Neural crest cell (in vitro differentiated cells): ENCODE results near the gene LMTK3. TPM values are rescaled to one million over a fixed set of nuclear protein-coding genes. Genes with fewer than 3 reads are reported as not detected.
"Not testable (repeated sequence)": the region's sequence is repeated elsewhere in the genome, so short reads cannot be mapped to it uniquely, and the experiment has no call there.

ENCODE experiments used
- DNase-seq: peaks from one replicate; pipeline ENCODE4 v3.0.0; 2021; ENCODE audit warnings: low read depth, mixed read lengths, low spot score
- H3K27ac Mint-ChIP-seq: one replicate; pipeline ENCODE4 v1.8.0; 2021; ENCODE audit warnings: mild to moderate bottlenecking, mixed read lengths; ENCODE audit not compliant: unreplicated experiment
- H3K27me3 Mint-ChIP-seq: 2 replicates; pipeline ENCODE4 v1.8.0; 2021; ENCODE audit warnings: low read depth, mild to moderate bottlenecking, mixed read lengths
- H3K36me3 Mint-ChIP-seq: 2 replicates; pipeline ENCODE4 v1.8.0; 2021; ENCODE audit warnings: low read depth, mild to moderate bottlenecking, mixed read lengths
- H3K4me1 Mint-ChIP-seq: 2 replicates; pipeline ENCODE4 v1.8.0; 2021; ENCODE audit warnings: mixed read lengths
- H3K4me3 Mint-ChIP-seq: one replicate; pipeline ENCODE4 v1.8.0; 2021; ENCODE audit warnings: mild to moderate bottlenecking, mixed read lengths
- H3K9me3 Mint-ChIP-seq: 2 replicates; pipeline ENCODE4 v1.8.0; 2021; ENCODE audit warnings: mixed read lengths
- total RNA-seq: library from RNA; stranded (reverse); gene quantifications from 2 replicates; pipeline ENCODE4 v1.2.1, GENCODE V29; 2021
- TF ChIP-seq, protein P1 (sequence below): fragments of 200-600 bp; sonication (generic); conservative IDR thresholded peaks from 2 replicates; pipeline ENCODE4 v1.5.0; 2021; ENCODE audit warnings: antibody characterized with exemption, mild to moderate bottlenecking

Gene LMTK3
- total RNA-seq, 1 donor from 2014 or later: 3.1 TPM

DNA sequence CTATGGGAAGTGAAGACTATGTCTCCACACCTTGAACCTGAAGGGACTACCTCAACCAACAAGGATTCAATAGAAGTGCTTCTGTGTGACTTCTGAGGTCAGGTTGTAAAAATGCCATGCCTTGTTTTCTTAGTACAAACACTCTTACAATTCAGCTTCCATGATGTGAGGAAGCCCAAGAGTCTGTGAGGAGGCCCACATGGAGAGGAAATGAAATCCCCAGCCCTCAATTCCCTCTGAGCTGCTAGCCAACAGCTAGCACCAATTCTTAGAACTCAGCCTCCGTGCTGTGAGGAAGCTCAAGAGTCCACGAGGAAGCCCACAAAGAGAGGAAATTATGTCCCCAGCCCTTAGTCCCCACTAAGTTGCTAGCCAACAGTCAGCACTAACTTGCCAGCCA, 12.6 kb upstream of the LMTK3 start:
- peaks cover 6% of the 10 kb centered on the region for H3K9me3 Mint-ChIP-seq
- peaks cover 5% of the 10 kb centered on the region for H3K27me3 Mint-ChIP-seq
- no peak for DNase-seq
- no peak overlapping the region for H3K27ac Mint-ChIP-seq
- H3K36me3 Mint-ChIP-seq: no peaks in the 10 kb centered on the region
- H3K4me3 Mint-ChIP-seq: no peak overlapping the region
- TF ChIP-seq, protein P1, sequence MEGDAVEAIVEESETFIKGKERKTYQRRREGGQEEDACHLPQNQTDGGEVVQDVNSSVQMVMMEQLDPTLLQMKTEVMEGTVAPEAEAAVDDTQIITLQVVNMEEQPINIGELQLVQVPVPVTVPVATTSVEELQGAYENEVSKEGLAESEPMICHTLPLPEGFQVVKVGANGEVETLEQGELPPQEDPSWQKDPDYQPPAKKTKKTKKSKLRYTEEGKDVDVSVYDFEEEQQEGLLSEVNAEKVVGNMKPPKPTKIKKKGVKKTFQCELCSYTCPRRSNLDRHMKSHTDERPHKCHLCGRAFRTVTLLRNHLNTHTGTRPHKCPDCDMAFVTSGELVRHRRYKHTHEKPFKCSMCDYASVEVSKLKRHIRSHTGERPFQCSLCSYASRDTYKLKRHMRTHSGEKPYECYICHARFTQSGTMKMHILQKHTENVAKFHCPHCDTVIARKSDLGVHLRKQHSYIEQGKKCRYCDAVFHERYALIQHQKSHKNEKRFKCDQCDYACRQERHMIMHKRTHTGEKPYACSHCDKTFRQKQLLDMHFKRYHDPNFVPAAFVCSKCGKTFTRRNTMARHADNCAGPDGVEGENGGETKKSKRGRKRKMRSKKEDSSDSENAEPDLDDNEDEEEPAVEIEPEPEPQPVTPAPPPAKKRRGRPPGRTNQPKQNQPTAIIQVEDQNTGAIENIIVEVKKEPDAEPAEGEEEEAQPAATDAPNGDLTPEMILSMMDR: no peak
- no peaks in the 10 kb centered on the region for H3K4me1 Mint-ChIP-seq

DNA sequence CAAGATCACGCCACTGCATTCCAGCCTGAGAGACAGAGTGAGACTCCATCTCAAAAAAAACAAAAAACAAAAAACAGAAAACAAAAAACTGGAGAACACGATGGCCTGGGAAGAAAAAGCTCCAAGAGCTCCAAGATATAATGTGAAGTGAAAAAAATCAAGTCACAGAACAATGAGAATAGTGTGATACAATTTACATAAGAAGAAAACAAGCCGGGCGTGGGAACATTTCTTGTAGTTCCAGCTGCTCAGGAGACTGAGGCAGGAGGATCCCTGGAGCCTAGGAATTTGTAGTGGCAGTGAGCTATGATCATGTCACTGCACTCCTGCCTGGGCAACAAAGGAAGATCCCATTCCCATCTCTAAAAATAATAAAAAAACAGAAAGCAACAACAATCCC, 8.5 kb upstream of the LMTK3 start:
- no peak overlapping the region for H3K27ac Mint-ChIP-seq
- no peaks in the 10 kb centered on the region for H3K9me3 Mint-ChIP-seq
- peaks cover 7% of the 10 kb centered on the region for H3K27me3 Mint-ChIP-seq
- no peak for DNase-seq
- H3K36me3 Mint-ChIP-seq: no peaks in the 10 kb centered on the region
- no peaks in the 10 kb centered on the region for H3K4me1 Mint-ChIP-seq
- H3K4me3 Mint-ChIP-seq: no peak overlapping the region
- TF ChIP-seq, protein P1: no peak

- not testable (repeated sequence) for H3K36me3 Mint-ChIP-seq, DNase-seq, H3K27ac Mint-ChIP-seq, H3K4me3 Mint-ChIP-seq, H3K4me1 Mint-ChIP-seq, H3K9me3 Mint-ChIP-seq, H3K27me3 Mint-ChIP-seq
Measured at GRCh38 chr19:48519426-48519825, 7.8 kb upstream of the LMTK3 start.

DNA sequence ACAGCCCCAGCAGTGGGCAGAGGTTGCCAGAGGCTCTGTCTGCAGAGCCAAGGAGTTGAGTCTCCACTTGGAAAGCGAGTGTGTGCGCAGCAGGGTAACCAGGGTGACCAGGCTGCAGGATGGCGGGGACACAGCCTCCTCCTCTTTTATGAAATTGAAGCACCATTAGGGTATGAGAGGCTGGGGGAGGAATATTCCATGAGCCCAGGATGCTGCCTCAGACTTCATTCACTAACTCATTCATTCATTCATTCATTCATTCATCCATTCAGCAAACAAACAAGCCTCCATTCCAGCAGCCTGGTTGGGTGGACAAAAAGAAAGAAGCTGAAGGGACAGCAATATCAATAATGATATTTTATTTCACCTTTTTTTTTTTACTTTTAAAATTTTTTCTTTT, 6.6 kb upstream of the LMTK3 start:
- Mint-ChIP-seq H3K9me3 (no peaks in the 10 kb centered on the region), H3K27ac (no peak overlapping the region), H3K4me3 (no peak overlapping the region), H3K27me3 (peaks cover 7% of the 10 kb centered on the region), H3K36me3 (no peaks in the 10 kb centered on the region), H3K4me1 (peaks cover 6% of the 10 kb centered on the region)
- no peak for DNase-seq
- TF ChIP-seq, protein P1: no peak

DNA sequence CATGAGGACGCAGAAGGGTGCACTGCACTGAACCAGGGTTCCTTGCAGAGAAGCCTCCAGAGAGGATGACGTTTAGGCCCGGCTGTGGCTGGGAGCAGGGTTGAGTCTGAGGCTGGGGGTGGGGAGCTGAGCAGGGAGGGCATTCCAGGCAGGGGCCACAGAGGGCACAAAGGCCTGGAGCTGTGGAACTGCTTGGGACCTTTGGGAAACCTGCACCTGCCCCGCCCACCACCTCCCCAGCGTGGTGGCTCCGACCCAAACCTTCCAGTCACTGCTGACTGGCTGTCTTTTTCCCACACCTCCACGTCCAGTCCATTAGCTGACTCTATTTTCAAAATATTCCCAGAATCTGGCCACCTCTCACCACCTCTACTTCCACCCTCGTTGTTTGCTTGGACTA, 4.9 kb upstream of the LMTK3 start:
- no peak overlapping the region for H3K27ac Mint-ChIP-seq
- H3K27me3 Mint-ChIP-seq: peaks cover 7% of the 10 kb centered on the region
- H3K36me3 Mint-ChIP-seq: no peaks in the 10 kb centered on the region
- H3K9me3 Mint-ChIP-seq: no peaks in the 10 kb centered on the region
- DNase-seq: no peak
- H3K4me1 Mint-ChIP-seq: peaks cover 6% of the 10 kb centered on the region
- TF ChIP-seq, protein P1: no peak
- peak overlapping the region; percentile 13 for H3K4me3 Mint-ChIP-seq

GRCh38 chr19:48514123-48514458, 2.5 kb upstream of the LMTK3 start:
- Mint-ChIP-seq H3K4me3 (peak overlapping the region; percentile 61), H3K27ac (no peak overlapping the region), H3K4me1 (peaks cover 14% of the 10 kb centered on the region), H3K27me3 (peaks cover 23% of the 10 kb centered on the region), H3K36me3 (no peaks in the 10 kb centered on the region), H3K9me3 (no peaks in the 10 kb centered on the region)
- DNase-seq: no peak
- TF ChIP-seq, protein P1: no peak
